ENCODE data around the gene NNAT. TPM values are rescaled to one million over a fixed set of nuclear protein-coding genes. Genes with fewer than 3 reads are reported as not detected.
A peak's percentile ranks its signal among the peaks of the same experiment; 100 is the strongest.

The NNAT gene
- total RNA-seq, 1 donor from 2014 or later: 0.54 TPM

DNA sequence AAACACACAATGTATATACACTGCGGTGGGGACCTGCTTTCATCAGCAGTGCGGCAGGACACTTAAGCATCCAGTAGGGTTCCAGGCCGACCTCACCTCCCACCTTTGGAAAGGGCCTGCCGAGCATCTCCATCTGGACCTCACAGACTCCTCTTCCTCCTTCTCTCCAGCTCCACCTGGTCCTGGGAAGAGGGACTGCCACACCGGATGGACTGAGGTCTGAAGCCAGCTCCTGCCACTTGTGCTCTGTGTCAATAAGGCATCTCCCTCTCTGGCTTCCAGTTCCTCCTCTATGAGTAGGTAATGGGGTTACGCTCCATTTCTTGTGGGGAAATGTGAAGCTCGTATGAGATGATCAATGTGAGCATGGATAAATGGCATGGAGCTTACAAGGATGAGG is 19.1 kb upstream of the NNAT start:
- Mint-ChIP-seq H3K9me3 (ENCODE audit: unreplicated experiment) (no peaks in the 10 kb centered on the region), H3K27me3 (ENCODE audit: unreplicated experiment) (peaks cover 4% of the 10 kb centered on the region), H3K4me3 (ENCODE audit: unreplicated experiment) (no peak overlapping the region), H3K27ac (ENCODE audit: unreplicated experiment) (no peak overlapping the region), H3K4me1 (ENCODE audit: unreplicated experiment) (no peaks in the 10 kb centered on the region), H3K36me3 (ENCODE audit: low read depth, unreplicated experiment) (no peaks in the 10 kb centered on the region)
- TF ChIP-seq, protein P1, sequence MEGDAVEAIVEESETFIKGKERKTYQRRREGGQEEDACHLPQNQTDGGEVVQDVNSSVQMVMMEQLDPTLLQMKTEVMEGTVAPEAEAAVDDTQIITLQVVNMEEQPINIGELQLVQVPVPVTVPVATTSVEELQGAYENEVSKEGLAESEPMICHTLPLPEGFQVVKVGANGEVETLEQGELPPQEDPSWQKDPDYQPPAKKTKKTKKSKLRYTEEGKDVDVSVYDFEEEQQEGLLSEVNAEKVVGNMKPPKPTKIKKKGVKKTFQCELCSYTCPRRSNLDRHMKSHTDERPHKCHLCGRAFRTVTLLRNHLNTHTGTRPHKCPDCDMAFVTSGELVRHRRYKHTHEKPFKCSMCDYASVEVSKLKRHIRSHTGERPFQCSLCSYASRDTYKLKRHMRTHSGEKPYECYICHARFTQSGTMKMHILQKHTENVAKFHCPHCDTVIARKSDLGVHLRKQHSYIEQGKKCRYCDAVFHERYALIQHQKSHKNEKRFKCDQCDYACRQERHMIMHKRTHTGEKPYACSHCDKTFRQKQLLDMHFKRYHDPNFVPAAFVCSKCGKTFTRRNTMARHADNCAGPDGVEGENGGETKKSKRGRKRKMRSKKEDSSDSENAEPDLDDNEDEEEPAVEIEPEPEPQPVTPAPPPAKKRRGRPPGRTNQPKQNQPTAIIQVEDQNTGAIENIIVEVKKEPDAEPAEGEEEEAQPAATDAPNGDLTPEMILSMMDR (IDR thresholded peaks at IDR 0.05; ENCODE audit: unreplicated experiment): no peak
- peak; percentile 26 for DNase-seq (ENCODE audit: low spot score)

DNA sequence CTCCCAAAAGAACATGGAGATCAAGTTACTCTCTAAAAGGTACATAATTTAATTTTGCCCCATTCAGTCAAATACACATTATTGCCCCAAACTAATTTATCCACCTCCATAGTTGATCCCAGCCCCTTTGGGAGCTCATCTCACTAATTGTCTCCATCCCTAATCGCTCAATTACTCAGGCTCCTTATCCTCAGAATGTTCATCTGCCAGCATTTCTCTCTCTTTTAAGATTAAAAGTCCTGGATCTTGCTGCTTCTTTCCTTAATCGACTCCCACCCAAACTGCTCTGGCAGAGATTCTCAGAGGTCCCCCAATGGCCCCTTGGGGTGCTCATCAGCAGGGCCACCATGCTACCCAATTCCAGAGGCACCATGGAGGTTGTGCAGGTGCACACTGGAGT is 18.4 kb upstream of the NNAT start:
- no peaks in the 10 kb centered on the region for H3K36me3 Mint-ChIP-seq (ENCODE audit: low read depth, unreplicated experiment)
- no peak overlapping the region for H3K4me3 Mint-ChIP-seq (ENCODE audit: unreplicated experiment)
- H3K4me1 Mint-ChIP-seq (ENCODE audit: unreplicated experiment): no peaks in the 10 kb centered on the region
- H3K27ac Mint-ChIP-seq (ENCODE audit: unreplicated experiment): no peak overlapping the region
- no peaks in the 10 kb centered on the region for H3K9me3 Mint-ChIP-seq (ENCODE audit: unreplicated experiment)
- TF ChIP-seq, protein P1 (IDR thresholded peaks at IDR 0.05; ENCODE audit: unreplicated experiment): no peak
- no peak for DNase-seq (ENCODE audit: low spot score)
- peaks cover 4% of the 10 kb centered on the region for H3K27me3 Mint-ChIP-seq (ENCODE audit: unreplicated experiment)

DNA sequence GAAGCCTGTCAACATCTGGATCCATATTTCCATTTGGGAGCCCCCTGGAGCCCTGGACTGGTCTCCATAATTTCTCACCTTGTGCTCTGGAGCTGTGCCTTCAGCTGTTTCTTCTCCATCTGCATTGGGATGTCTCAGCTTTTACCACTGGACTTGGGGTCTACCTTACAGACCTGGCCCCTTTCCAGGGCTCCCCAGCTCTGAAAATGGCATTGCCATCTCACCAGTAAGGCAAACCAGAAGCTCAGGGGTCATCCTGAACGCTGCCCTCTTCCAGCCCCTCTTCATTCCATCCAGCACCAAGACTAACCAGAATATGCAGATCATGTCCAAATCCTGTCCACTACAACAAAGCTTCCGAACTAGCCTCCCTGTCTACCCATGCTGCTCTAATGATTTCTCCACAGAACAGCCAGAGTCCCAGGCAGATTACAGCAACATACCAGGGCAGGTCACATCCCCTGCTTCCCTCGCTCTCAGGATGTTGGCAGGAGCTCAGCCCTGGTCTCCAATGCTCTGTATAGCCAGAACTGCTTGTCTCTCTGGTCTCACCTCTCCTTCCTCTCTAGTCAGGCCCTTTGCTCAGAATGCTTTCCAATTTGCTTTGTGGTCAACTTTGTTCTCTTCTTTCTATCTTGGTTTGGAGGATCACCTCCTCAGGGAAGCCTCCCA is 17.7 kb upstream of the NNAT start:
- no peaks in the 10 kb centered on the region for H3K4me1 Mint-ChIP-seq (ENCODE audit: unreplicated experiment)
- no peaks in the 10 kb centered on the region for H3K9me3 Mint-ChIP-seq (ENCODE audit: unreplicated experiment)
- TF ChIP-seq, protein P1 (IDR thresholded peaks at IDR 0.05; ENCODE audit: unreplicated experiment): no peak
- H3K27ac Mint-ChIP-seq (ENCODE audit: unreplicated experiment): no peak overlapping the region
- peaks cover 1% of the 10 kb centered on the region for H3K27me3 Mint-ChIP-seq (ENCODE audit: unreplicated experiment)
- no peak overlapping the region for H3K4me3 Mint-ChIP-seq (ENCODE audit: unreplicated experiment)
- no peaks in the 10 kb centered on the region for H3K36me3 Mint-ChIP-seq (ENCODE audit: low read depth, unreplicated experiment)
- no peak for DNase-seq (ENCODE audit: low spot score)

DNA sequence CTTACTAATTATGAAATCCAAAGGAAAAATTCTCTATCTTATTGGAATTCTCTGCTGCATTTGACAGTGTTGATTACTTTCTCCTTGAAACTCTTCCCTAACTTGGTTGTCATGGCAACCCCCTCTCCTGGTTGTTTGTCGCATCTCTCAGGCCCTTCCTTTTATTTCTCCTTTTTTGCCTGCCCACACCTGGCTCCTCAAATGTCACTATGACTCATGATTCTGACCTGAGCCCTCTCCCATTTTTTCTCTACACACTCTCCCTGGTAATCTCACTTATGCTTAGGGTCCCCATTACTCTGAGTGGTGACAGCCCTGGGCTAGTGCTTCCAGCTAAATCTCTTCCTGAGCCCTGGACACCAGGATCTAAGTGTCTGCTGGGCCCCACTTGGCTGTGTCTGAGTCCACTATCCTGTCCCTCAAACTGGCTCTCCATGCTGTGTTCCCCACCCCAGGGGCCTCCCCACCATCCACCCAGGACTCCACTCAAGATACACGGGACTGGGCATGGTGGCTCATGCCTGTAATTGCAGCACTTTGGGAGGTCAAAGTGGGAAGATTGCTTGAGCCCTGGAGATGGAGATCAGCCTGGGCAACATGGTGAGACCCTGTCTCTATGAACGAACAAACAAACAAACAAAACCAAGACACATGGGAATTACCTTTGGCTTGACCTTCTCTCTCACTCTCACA is 16.5 kb upstream of the NNAT start:
- H3K27ac Mint-ChIP-seq (ENCODE audit: unreplicated experiment): no peak overlapping the region

More for the DNA sequence above, 16.5 kb upstream of the NNAT start:
- DNase-seq (ENCODE audit: low spot score): no peak
- Mint-ChIP-seq H3K4me1 (ENCODE audit: unreplicated experiment) (no peaks in the 10 kb centered on the region), H3K9me3 (ENCODE audit: unreplicated experiment) (no peaks in the 10 kb centered on the region), H3K27me3 (ENCODE audit: unreplicated experiment) (no peaks in the 10 kb centered on the region), H3K36me3 (ENCODE audit: low read depth, unreplicated experiment) (no peaks in the 10 kb centered on the region), H3K4me3 (ENCODE audit: unreplicated experiment) (no peak overlapping the region)
- TF ChIP-seq, protein P1 (IDR thresholded peaks at IDR 0.05; ENCODE audit: unreplicated experiment): no peak

Data from endothelial cell (in vitro differentiated cells).